GM19240 (cell line): ENCODE data around the gene TMEM267.
"Not testable (repeated sequence)": the region's sequence is repeated elsewhere in the genome, so short reads cannot be mapped to it uniquely, and the experiment has no call there.

ENCODE experiments used
- DNase-seq: peaks from one replicate; pipeline ENCODE4 v3.0.0; 2011; ENCODE audit warnings: low spot score; ENCODE audit not compliant: insufficient read length

TMEM267 gene

GRCh38 chr5:43461066-43461465 is 22.6 kb downstream of the TMEM267 start:
- no peak for DNase-seq

GRCh38 chr5:43456556-43456955 is 27.1 kb downstream of the TMEM267 start:
- DNase-seq = no peak

GRCh38 chr5:43441575-43441974 is 42.1 kb downstream of the TMEM267 start:
- DNase-seq = not testable (repeated sequence)

- DNase-seq = no peak
Measured at GRCh38 chr5:43437062-43437660, 46.5 kb downstream of the TMEM267 start.

GRCh38 chr5:43433382-43433781 is 50.3 kb downstream of the TMEM267 start:
- DNase-seq = no peak

GRCh38 chr5:43432486-43433375 is 50.9 kb downstream of the TMEM267 start:
- no peak for DNase-seq

- DNase-seq = no peak
Measured at GRCh38 chr5:43429706-43430105, 54.0 kb downstream of the TMEM267 start.

GRCh38 chr5:43429016-43429415 is 54.6 kb downstream of the TMEM267 start:
- DNase-seq = no peak

GRCh38 chr5:43427306-43427705 is 56.4 kb downstream of the TMEM267 start:
- no peak for DNase-seq

- DNase-seq = no peak
Measured at GRCh38 chr5:43425983-43426382, 57.7 kb downstream of the TMEM267 start.

GRCh38 chr5:43423086-43423485 is 60.6 kb downstream of the TMEM267 start:
- not testable (repeated sequence) for DNase-seq

GRCh38 chr5:43422143-43422542 is 61.5 kb downstream of the TMEM267 start:
- no peak for DNase-seq

- DNase-seq = no peak
Measured at GRCh38 chr5:43421450-43422133, 62.1 kb downstream of the TMEM267 start.

GRCh38 chr5:43420241-43420640 is 63.4 kb downstream of the TMEM267 start:
- no peak for DNase-seq

- DNase-seq = no peak
Measured at GRCh38 chr5:43418561-43418960, 65.1 kb downstream of the TMEM267 start.

GRCh38 chr5:43416803-43417394 is 66.8 kb downstream of the TMEM267 start:
- DNase-seq = no peak

- no peak for DNase-seq
Measured at GRCh38 chr5:43415935-43416802, 67.5 kb downstream of the TMEM267 start.

- DNase-seq = no peak
Measured at GRCh38 chr5:43413966-43414365, 69.7 kb downstream of the TMEM267 start.

GRCh38 chr5:43412644-43413043 is 71.0 kb downstream of the TMEM267 start:
- no peak for DNase-seq

- no peak for DNase-seq
Measured at GRCh38 chr5:43412156-43412555, 71.5 kb downstream of the TMEM267 start, which contains the start of gene CCL28. Gene CCL28, minus strand, starts transcription at chr5:43412391. Its CDS starts 75 bp downstream, at chr5:43412316.

- DNase-seq = no peak
Measured at GRCh38 chr5:43411495-43411894, 72.2 kb downstream of the TMEM267 start.
